ENCODE measurements around the gene CEP350. TPM values are rescaled to one million over a fixed set of nuclear protein-coding genes. Genes with fewer than 3 reads are reported as not detected.
"Not testable (repeated sequence)": the region's sequence is repeated elsewhere in the genome, so short reads cannot be mapped to it uniquely, and the experiment has no call there.

CEP350 gene
- total RNA-seq, 1 experiment from 2014 or later = 41.6 TPM

GRCh38 chr1:180116964-180117763 is 162.6 kb downstream of the CEP350 start:
- no peak for DNase-seq (ENCODE audit: low read depth)

GRCh38 chr1:180117764-180118116 is 163.1 kb downstream of the CEP350 start:
- peak; percentile 58 for DNase-seq (ENCODE audit: low read depth)

GRCh38 chr1:180119837-180120236 is 165.2 kb downstream of the CEP350 start:
- DNase-seq (ENCODE audit: low read depth) = no peak

GRCh38 chr1:180123463-180123936 is 168.9 kb downstream of the CEP350 start:
- DNase-seq (ENCODE audit: low read depth) = no peak

- DNase-seq (ENCODE audit: low read depth) = no peak
These were observed 176.0 kb downstream of the CEP350 start for GRCh38 chr1:180130651-180131050.

- DNase-seq (ENCODE audit: low read depth) = peak; percentile 55
These were observed 176.9 kb downstream of the CEP350 start for GRCh38 chr1:180131510-180131909.

GRCh38 chr1:180133193-180133592 is 178.6 kb downstream of the CEP350 start:
- no peak for DNase-seq (ENCODE audit: low read depth)

- DNase-seq (ENCODE audit: low read depth) = not testable (repeated sequence)
These were observed 179.1 kb downstream of the CEP350 start for GRCh38 chr1:180133688-180134087.

- DNase-seq (ENCODE audit: low read depth) = no peak
These were observed 180.9 kb downstream of the CEP350 start for GRCh38 chr1:180135535-180135934.

- DNase-seq (ENCODE audit: low read depth) = no peak
These were observed 181.8 kb downstream of the CEP350 start for GRCh38 chr1:180136331-180136967.

- DNase-seq (ENCODE audit: low read depth) = no peak
These were observed 182.4 kb downstream of the CEP350 start for GRCh38 chr1:180136968-180137356.

- no peak for DNase-seq (ENCODE audit: low read depth)
These were observed 183.2 kb downstream of the CEP350 start for GRCh38 chr1:180137776-180138175.

GRCh38 chr1:180141381-180141934 is 186.8 kb downstream of the CEP350 start:
- no peak for DNase-seq (ENCODE audit: low read depth)

- no peak for DNase-seq (ENCODE audit: low read depth)
These were observed 188.7 kb downstream of the CEP350 start for GRCh38 chr1:180143359-180143758.

- no peak for DNase-seq (ENCODE audit: low read depth)
These were observed 190.2 kb downstream of the CEP350 start for GRCh38 chr1:180144659-180145357.

GRCh38 chr1:180145446-180145845 is 190.8 kb downstream of the CEP350 start:
- no peak for DNase-seq (ENCODE audit: low read depth)

GRCh38 chr1:180150982-180151381 is 196.4 kb downstream of the CEP350 start:
- no peak for DNase-seq (ENCODE audit: low read depth)

GRCh38 chr1:180151508-180151907 is 196.9 kb downstream of the CEP350 start:
- DNase-seq (ENCODE audit: low read depth) = peak; percentile 61

- no peak for DNase-seq (ENCODE audit: low read depth)
These were observed 198.0 kb downstream of the CEP350 start for GRCh38 chr1:180152588-180152987.

GRCh38 chr1:180153032-180153431 is 198.4 kb downstream of the CEP350 start:
- no peak for DNase-seq (ENCODE audit: low read depth)

GRCh38 chr1:180154003-180154324 is 199.4 kb downstream of the CEP350 start:
- no peak for DNase-seq (ENCODE audit: low read depth)

Data from RPMI7951 (cell line).